Coronary artery (tissue), 2 donors: ENCODE measurements around the gene WDHD1.
"Not testable (repeated sequence)": the region's sequence is repeated elsewhere in the genome, so short reads cannot be mapped to it uniquely, and the experiment has no call there.

Experiments
- DNase-seq: peaks from one replicate; pipeline ENCODE4 v3.0.0-alpha.2; 2017; ENCODE audit warnings: low spot score
- H3K27ac ChIP-seq, 2 donors: fragments of 200-600 bp; sonication (generic); one replicate each; pipeline ENCODE4 v1.5.1; 2016 to 2019
- H3K4me3 ChIP-seq: fragments of 200-600 bp; sonication (generic); 2 replicates; pipeline ENCODE4 v1.5.1; 2016; ENCODE audit warnings: mild to moderate bottlenecking, moderate library complexity
- CTCF ChIP-seq: fragments of 200-600 bp; sonication (generic); IDR thresholded peaks from one replicate; pipeline ENCODE4 v1.5.1; 2019; ENCODE audit warnings: antibody characterized with exemption

The WDHD1 gene

DNA sequence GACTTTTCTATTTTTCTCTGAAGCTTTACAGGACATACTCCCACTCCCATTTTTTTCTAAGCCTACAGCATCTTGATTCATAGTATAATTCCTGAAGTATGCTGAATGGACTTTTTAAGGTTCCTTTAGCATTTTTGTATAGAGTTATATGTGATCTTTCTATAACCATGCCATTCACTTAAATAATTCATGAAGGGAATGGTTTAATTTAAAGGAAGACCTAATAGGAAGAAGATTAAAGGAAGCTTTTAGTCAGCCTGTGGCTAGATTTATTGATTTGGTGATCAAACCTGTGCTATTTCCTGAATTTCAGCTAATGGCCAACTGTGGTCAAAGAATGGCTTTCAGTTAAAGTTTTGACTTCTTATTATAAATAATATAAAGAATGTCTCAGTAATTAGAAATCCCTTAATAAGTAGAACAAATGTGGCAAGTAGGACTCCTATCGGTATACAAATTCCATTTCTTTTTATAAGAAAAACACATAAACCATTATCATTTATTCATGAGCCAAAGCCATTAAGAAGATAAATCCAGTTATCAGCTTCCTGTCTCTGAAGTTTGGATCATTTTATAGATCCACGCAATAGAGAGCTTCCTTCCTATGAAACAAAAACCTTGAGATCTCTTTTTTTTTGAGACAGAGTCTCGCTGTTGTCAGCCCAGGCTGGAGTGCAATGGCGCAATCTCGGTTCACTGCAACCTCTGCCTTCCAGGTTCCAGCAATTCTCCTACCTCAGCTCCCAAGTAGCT, 20.6 kb upstream of the WDHD1 start:
- TF ChIP-seq CTCF: no peak
- H3K27ac ChIP-seq: no peak overlapping the region
- H3K4me3 ChIP-seq: no peak overlapping the region
- DNase-seq: no peak

- no peak for DNase-seq
- no peak overlapping the region for H3K4me3 ChIP-seq
- no peak overlapping the region for H3K27ac ChIP-seq
- TF ChIP-seq CTCF: no peak
Measured at GRCh38 chr14:55045087-55045486, 18.2 kb upstream of the WDHD1 start.

DNA sequence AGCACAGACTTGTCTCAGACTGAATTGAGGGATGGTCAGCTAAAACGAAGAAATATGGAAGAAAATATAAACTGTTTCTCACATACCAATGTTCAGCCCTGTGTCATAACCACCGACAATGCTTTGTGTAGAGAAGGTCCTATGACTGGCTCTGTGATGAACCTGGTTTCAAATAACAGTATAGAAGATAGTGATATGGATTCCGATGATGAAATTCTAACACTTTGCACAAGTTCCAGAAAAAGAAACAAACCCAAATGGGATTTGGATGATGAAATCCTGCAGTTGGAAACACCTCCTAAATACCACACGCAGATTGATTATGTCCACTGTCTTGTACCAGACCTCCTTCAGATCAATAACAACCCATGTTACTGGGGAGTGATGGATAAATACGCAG, 16.6 kb upstream of the WDHD1 start:
- DNase-seq: no peak
- H3K4me3 ChIP-seq: no peak overlapping the region
- H3K27ac ChIP-seq: no peak overlapping the region
- no peak for TF ChIP-seq CTCF

DNA sequence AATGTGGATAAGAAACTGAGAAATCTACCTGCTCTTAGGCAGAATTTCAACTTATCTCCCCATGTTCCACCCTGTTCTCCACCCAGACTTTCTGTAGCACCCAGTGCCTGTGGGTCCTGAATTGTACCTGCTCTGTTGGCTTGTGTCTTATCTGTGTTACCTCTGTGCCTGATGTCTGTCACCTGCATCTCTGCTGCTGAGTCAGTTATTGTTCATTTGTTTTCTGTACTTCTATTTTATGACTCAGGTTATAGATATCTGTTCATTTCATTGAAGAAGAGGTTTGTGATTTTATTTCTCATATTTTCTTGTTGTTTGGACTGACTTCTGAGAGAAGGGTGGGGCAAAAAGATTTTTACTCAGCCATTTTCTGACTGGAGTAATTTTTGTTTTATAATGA, 11.8 kb upstream of the WDHD1 start:
- no peak for DNase-seq
- no peak overlapping the region for H3K4me3 ChIP-seq
- no peak for TF ChIP-seq CTCF
- H3K27ac ChIP-seq: no peak overlapping the region

- not testable (repeated sequence) for DNase-seq, H3K27ac ChIP-seq, H3K4me3 ChIP-seq
Measured at GRCh38 chr14:55037995-55038394, 11.1 kb upstream of the WDHD1 start.

GRCh38 chr14:55031190-55031589, 4.3 kb upstream of the WDHD1 start:
- Histone ChIP-seq H3K4me3 (no peak overlapping the region), H3K27ac (no peak overlapping the region)
- TF ChIP-seq CTCF: no peak
- no peak for DNase-seq

GRCh38 chr14:55028476-55028875, 1.6 kb upstream of the WDHD1 start:
- peak overlapping the region; percentile 78 for H3K4me3 ChIP-seq
- TF ChIP-seq CTCF: no peak
- H3K27ac ChIP-seq: no peak overlapping the region
- DNase-seq: no peak
